ENCODE results near the gene NCAPH2. TPM values are rescaled to one million over a fixed set of nuclear protein-coding genes. Genes with fewer than 3 reads are reported as not detected.
A peak's percentile ranks its signal among the peaks of the same experiment; 100 is the strongest.

Gene NCAPH2
- total and polyA plus RNA-seq, 7 donors, result 19.2 to 26.3 (median 22.0) TPM

GRCh38 chr22:50550395-50550794 lies 42.4 kb downstream of the NCAPH2 start:
- no peak for ATAC-seq
- Histone ChIP-seq H3K4me3 (no peak overlapping the region), H3K36me3 (ENCODE audit: insufficient read depth in 1 of 2, low read depth in 1 of 2) (no peaks in the 10 kb centered on the region), H3K27ac (no peak overlapping the region), H3K4me1 (no peaks in the 10 kb centered on the region), H3K9me3 (no peaks in the 10 kb centered on the region), H3K27me3 (ENCODE audit: insufficient read depth in 3 of 3, low read length in 2 of 3) (peaks cover 0 to 55% (median 32%) of the 10 kb centered on the region in 3 donors)
- peak in 1 of 2 donors; percentile 30 for DNase-seq
- 87 to 92% (median 88%) methylated on average over 7 to 8 of the region's 8 CpGs for WGBS, 3 donors
- no peak for TF ChIP-seq CTCF (IDR thresholded peaks at IDR 0.05)
- intact Hi-C loops (cut with DNase I), result no loop called here

DNA sequence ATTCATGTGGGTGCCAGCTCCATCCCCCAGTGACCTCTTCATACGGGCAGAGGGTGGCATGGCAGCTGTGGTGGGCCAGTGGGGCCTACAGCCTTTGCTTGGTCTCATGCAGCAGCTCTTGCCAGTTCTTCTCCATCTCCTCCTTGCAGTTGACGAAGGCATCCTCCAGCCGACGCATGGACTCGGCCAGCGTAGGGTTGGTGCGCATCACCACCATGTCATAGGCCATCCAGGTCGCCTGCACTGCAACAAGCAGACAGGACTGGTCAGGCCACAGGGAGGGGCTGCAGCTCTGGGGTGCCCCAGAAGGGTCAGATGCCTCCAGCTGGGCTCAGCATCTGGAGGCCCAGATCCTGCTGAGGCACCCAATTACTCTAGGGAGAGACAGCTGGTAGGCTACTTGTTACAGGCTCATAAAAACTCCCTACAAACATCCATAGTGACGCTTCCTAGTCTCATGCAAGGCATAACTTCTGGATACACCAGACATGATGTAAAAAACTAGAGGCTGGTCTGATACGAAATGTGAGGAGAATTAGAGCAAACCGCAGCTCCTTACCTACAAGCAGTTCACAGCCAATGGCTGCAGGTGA lies 43.2 kb downstream of the NCAPH2 start:
- H3K4me1 ChIP-seq, result no peaks in the 10 kb centered on the region
- H3K27me3 ChIP-seq (ENCODE audit: insufficient read depth in 3 of 3, low read length in 2 of 3), result peaks cover 0 to 46% (median 25%) of the 10 kb centered on the region in 3 donors
- H3K27ac ChIP-seq, result no peak overlapping the region
- H3K9me3 ChIP-seq, result no peaks in the 10 kb centered on the region
- H3K36me3 ChIP-seq (ENCODE audit: insufficient read depth in 1 of 2, low read depth in 1 of 2), result no peaks in the 10 kb centered on the region
- WGBS, 3 donors, result 87 to 92% (median 88%) methylated on average over 11 of the region's 11 CpGs
- ATAC-seq, result no peak
- DNase-seq, result peak in 1 of 2 donors; percentile 11
- no peak overlapping the region for H3K4me3 ChIP-seq
- no peak for TF ChIP-seq CTCF (IDR thresholded peaks at IDR 0.05)
- intact Hi-C loops (cut with DNase I), result no loop called here

- no peak overlapping the region for H3K27ac ChIP-seq
- DNase-seq (no peak), ATAC-seq (no peak)
- H3K27me3 ChIP-seq (ENCODE audit: insufficient read depth in 3 of 3, low read length in 2 of 3), result peaks cover 0 to 30% (median 11%) of the 10 kb centered on the region in 3 donors
- no peaks in the 10 kb centered on the region for H3K9me3 ChIP-seq
- 71 to 86% (median 74%) methylated on average over 8 of the region's 8 CpGs for WGBS, 3 donors
- H3K36me3 ChIP-seq (ENCODE audit: insufficient read depth in 1 of 2, low read depth in 1 of 2), result no peaks in the 10 kb centered on the region
- no peaks in the 10 kb centered on the region for H3K4me1 ChIP-seq
- intact Hi-C loops (cut with DNase I), result no loop called here
- TF ChIP-seq CTCF (IDR thresholded peaks at IDR 0.05), result no peak
- no peak overlapping the region for H3K4me3 ChIP-seq
Measured at GRCh38 chr22:50553310-50553709, 45.3 kb downstream of the NCAPH2 start.

DNA sequence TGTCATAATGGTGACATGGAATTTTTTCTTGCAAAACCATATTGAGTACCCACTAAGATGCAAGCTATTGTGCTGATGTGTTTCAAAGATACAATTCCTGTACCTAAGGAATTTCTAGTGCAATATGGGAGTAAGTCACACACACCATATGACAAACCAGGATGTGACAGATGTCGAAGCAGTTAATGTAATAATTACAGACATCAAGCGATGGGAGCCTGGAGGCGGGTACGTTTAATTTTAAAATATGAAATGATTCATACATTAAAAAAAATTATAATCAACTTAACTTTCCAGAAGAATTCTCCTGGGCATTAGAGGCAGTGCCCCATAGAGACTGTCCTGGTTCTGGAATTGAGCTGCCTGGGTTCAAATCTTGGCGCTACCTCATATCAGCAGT lies 48.7 kb downstream of the NCAPH2 start:
- ATAC-seq, result no peak
- Histone ChIP-seq H3K27me3 (ENCODE audit: insufficient read depth in 3 of 3, low read length in 2 of 3) (peaks cover 0 to 10% (median 0%) of the 10 kb centered on the region in 3 donors), H3K4me3 (no peak overlapping the region), H3K36me3 (ENCODE audit: insufficient read depth in 1 of 2, low read depth in 1 of 2) (no peaks in the 10 kb centered on the region), H3K27ac (no peak overlapping the region), H3K4me1 (no peaks in the 10 kb centered on the region), H3K9me3 (no peaks in the 10 kb centered on the region)
- intact Hi-C loops (cut with DNase I), result no loop called here
- WGBS, 3 donors, result 76 to 83% (median 79%) methylated on average over 5 of the region's 5 CpGs
- no peak for TF ChIP-seq CTCF (IDR thresholded peaks at IDR 0.05)
- no peak for DNase-seq

DNA sequence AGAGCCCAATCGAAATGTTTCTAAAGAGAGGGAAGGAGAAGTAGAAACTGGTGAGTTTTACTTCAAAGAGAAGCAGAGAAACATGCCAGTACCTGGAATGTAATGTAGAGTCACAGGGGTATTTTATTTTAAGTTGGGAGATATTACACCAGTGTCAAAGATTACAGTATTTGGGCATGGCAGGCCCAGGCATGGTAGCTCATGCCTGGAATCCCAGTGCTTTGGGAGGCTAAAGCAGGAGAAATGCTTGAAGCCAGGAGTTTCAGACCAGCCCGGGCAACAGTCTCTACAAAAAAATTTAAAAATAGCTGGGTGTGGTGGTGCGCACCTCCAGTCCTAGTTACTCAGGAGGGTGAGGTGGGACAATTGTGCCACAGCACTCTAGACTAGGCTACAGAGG lies 52.0 kb downstream of the NCAPH2 start:
- Histone ChIP-seq H3K27ac (no peak overlapping the region), H3K27me3 (ENCODE audit: insufficient read depth in 3 of 3, low read length in 2 of 3) (no peaks in the 10 kb centered on the region), H3K9me3 (no peaks in the 10 kb centered on the region), H3K36me3 (ENCODE audit: insufficient read depth in 1 of 2, low read depth in 1 of 2) (no peaks in the 10 kb centered on the region), H3K4me3 (no peak overlapping the region), H3K4me1 (peaks cover 5% of the 10 kb centered on the region)
- intact Hi-C loops (cut with DNase I), result loop anchor here in 1 of 2 donors (5.0 kb wide), 1 partner anchor 33 kb away; the partner anchor contains the start of gene SCO2
- TF ChIP-seq CTCF (IDR thresholded peaks at IDR 0.05), result no peak
- DNase-seq, result no peak
- 85 to 89% (median 89%) methylated on average over 3 of the region's 3 CpGs for WGBS, 3 donors
- no peak for ATAC-seq

All from psoas muscle (tissue), 8 donors.